Heart right ventricle (tissue), 16 donors: ENCODE data around the gene POGLUT2. TPM values are rescaled to one million over a fixed set of nuclear protein-coding genes. Genes with fewer than 3 reads are reported as not detected.
"Not testable (repeated sequence)": the region's sequence is repeated elsewhere in the genome, so short reads cannot be mapped to it uniquely, and the experiment has no call there.

Experiments
- ATAC-seq, 8 donors: fragments of 200-7000 bp; cut with Tn5 transposase; one replicate each; pipeline ENCODE4 v1.9.1; 2020; ENCODE audit warnings: mild to moderate bottlenecking in 8 of 8, moderate library complexity in 8 of 8, moderate number of reproducible peaks in 1 of 8
- DNase-seq, 2 donors: peaks; one replicate each; pipeline ENCODE4 v3.0.0-alpha.2; 2020
- H3K27ac ChIP-seq, 10 donors: fragments of 200-600 bp; sonication (generic) in 2 of 10; one replicate each; pipeline versions ENCODE4 v1.5.0 to v1.8.0; 2020 to 2022; ENCODE audit warnings: mild to moderate bottlenecking in 3 of 10
- H3K27me3 ChIP-seq, 7 donors: fragments of 200-600 bp; one replicate each; pipeline ENCODE4 v1.8.0; 2021 to 2022; ENCODE audit warnings: mild to moderate bottlenecking in 2 of 7
- H3K36me3 ChIP-seq, 9 donors: fragments of 200-600 bp; sonication (generic) in 1 of 9; one replicate each; pipeline versions ENCODE4 v1.5.0 to v1.8.0; 2020 to 2022; ENCODE audit warnings: mild to moderate bottlenecking in 2 of 9
- H3K4me1 ChIP-seq, 9 donors: fragments of 200-600 bp; sonication (generic) in 1 of 9; one replicate each; pipeline versions ENCODE4 v1.5.0 to v1.8.0; 2020 to 2022; ENCODE audit warnings: mild to moderate bottlenecking in 4 of 9
- H3K4me3 ChIP-seq, 10 donors: fragments of 200-600 bp; sonication (generic) in 2 of 10; one replicate each; pipeline versions ENCODE4 v1.5.0 to v1.8.0; 2020 to 2022; ENCODE audit warnings: mild to moderate bottlenecking in 7 of 10, moderate library complexity in 2 of 10
- H3K9me3 ChIP-seq, 11 donors: fragments of 200-600 bp in 10 of 11; sonication (generic) in 2 of 11; one replicate each; pipeline versions ENCODE4 v1.5.0 to v1.8.0; 2013 to 2022; ENCODE audit warnings: mild to moderate bottlenecking in 2 of 11, control low read depth in 1 of 11, moderate library complexity in 1 of 11
- WGBS, 2 donors: extraction: QIAGEN DNeasy Blood & Tissue Kit; methylation state at CpG; one replicate each; pipeline ENCODE4 v1.1.7; 2013; ENCODE audit warnings: inconsistent platforms in 1 of 2; 5-methylcytosine and 5-hydroxymethylcytosine counted together
- intact Hi-C, 10 donors: fragments of 100-400 bp; cut with DNase I; formaldehyde crosslinking; loops; one replicate each; pipeline versions ENCODE4 v1.11.1 to v1.14.2; 2022
- polyA plus RNA-seq, 2 donors: library from polyadenylated mRNA; stranded (reverse); fragments of 200-250 nt; gene quantifications; one replicate each; pipeline ENCODE4 v1.2.3, GENCODE V29; 2013
- total RNA-seq, 10 donors: library from RNA; stranded (reverse); fragmentation: NEBNext Ultra II Directional in 3 of 10; extraction: Animal tissue kit (Norgen Biotek cat#: 25700) in 3 of 10; gene quantifications; one replicate each; pipeline versions ENCODE4 v1.2.1 to v1.2.4, GENCODE V29; 2021 to 2023
- TF ChIP-seq, protein P1 (sequence below), 9 donors: fragments of 200-600 bp; sonication (generic) in 2 of 9; IDR thresholded peaks; one replicate each; pipeline versions ENCODE4 v1.5.0 to v1.8.0; 2021 to 2022; ENCODE audit warnings: antibody characterized with exemption in 9 of 9, mild to moderate bottlenecking in 5 of 9, moderate library complexity in 1 of 9
- donor health status: Arrhythmogenic right ventricular cardiomyopathy.
- donor health status: ischemic (EF 13 %, LVEDD 7.1; RV severe dilation, severe dysfunction).
- donor health status: healthy with polysubstance abuse.
- donor health status: DM: no; HTN: yes; CAD: no.
- donor health status: DM: no; HTN: no; CAD: no.
- donor health status: ischemic (EF 25% LVEDD 6.9; RV normal size, moderate dysfunction).
- donor health status: ischemic (EF 25% LVEDD 5.7; RV mildly dilated, moderate dysfunction).
- donor health status: healthy.
- donor health status: DM: yes; HTN: yes; CAD: no.
- donor health status: Ischemic cardiomyopathy.
- donor health status: ischemic (EF 35%, LVEDD 5.7; RV mildly dilated, moderate dysfunction).
- donor health status: nonischemic (EF 11% LVEDD 7.7; RV severe dilation, severe dysfunction).
- donor health status: DM: yes; HTN: yes; CAD: no.
- donor health status: PGD.
- donor health status: ischemic (EF 29% LVEDD 5.4; RV normal size, mild dysfunction).
- donor health status: nonischemic (EF 23%, LVEDD 6.1; RV moderate dilation, normal function).

POGLUT2 gene
- total and polyA plus RNA-seq, 12 donors = 1.9 to 5.4 (median 2.8) TPM

GRCh38 chr13:102781591-102781990, 17.2 kb downstream of the POGLUT2 start:
- TF ChIP-seq, protein P1, sequence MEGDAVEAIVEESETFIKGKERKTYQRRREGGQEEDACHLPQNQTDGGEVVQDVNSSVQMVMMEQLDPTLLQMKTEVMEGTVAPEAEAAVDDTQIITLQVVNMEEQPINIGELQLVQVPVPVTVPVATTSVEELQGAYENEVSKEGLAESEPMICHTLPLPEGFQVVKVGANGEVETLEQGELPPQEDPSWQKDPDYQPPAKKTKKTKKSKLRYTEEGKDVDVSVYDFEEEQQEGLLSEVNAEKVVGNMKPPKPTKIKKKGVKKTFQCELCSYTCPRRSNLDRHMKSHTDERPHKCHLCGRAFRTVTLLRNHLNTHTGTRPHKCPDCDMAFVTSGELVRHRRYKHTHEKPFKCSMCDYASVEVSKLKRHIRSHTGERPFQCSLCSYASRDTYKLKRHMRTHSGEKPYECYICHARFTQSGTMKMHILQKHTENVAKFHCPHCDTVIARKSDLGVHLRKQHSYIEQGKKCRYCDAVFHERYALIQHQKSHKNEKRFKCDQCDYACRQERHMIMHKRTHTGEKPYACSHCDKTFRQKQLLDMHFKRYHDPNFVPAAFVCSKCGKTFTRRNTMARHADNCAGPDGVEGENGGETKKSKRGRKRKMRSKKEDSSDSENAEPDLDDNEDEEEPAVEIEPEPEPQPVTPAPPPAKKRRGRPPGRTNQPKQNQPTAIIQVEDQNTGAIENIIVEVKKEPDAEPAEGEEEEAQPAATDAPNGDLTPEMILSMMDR (IDR thresholded peaks at IDR 0.05) = no peak
- WGBS, 2 donors = 90 to 100% methylated on average over 1 of the region's 1 CpG
- intact Hi-C loops = no loop called here
- Histone ChIP-seq H3K4me3 (no peak overlapping the region), H3K4me1 (peaks cover 0 to 14% (median 3%) of the 10 kb centered on the region in 9 donors), H3K27ac (no peak overlapping the region), H3K9me3 (no peaks in the 10 kb centered on the region), H3K36me3 (peaks cover 0 to 21% (median 0%) of the 10 kb centered on the region in 9 donors), H3K27me3 (no peaks in the 10 kb centered on the region)
- DNase-seq (no peak), ATAC-seq (no peak)

DNA sequence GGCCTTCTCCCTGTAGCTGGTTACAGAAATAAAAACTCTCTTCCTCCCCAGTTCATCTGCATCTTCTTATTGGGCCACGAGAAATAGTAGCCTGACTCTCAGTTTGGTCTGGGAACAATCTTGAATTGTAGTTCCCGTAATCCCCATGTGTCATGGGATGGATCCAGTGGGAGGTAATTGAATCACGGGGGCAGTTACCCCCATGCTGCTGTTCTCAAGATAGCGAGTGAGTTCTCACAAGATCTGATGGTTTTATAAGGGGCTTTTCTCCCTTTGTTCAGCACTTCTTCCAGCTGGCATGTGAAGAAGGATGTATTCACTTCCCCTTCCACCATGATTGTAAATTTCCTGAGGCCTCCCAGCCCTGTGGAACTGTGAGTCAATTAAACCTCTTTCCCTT, 18.1 kb downstream of the POGLUT2 start:
- Histone ChIP-seq H3K36me3 (peaks cover 0 to 12% (median 0%) of the 10 kb centered on the region in 9 donors), H3K4me1 (peaks cover 0 to 14% (median 3%) of the 10 kb centered on the region in 9 donors)
- H3K9me3 ChIP-seq, intact Hi-C loops, DNase-seq, ATAC-seq, H3K4me3 ChIP-seq, H3K27me3 ChIP-seq, H3K27ac ChIP-seq: not testable (repeated sequence)
- 85 to 93% methylated on average over 4 of the region's 4 CpGs for WGBS, 2 donors

GRCh38 chr13:102779436-102780159, 19.2 kb downstream of the POGLUT2 start:
- TF ChIP-seq, protein P1 (IDR thresholded peaks at IDR 0.05) = no peak
- no peak for DNase-seq
- Histone ChIP-seq H3K9me3 (no peaks in the 10 kb centered on the region), H3K4me1 (peaks cover 0 to 6% (median 0%) of the 10 kb centered on the region in 9 donors), H3K27ac (no peak overlapping the region), H3K27me3 (no peaks in the 10 kb centered on the region), H3K36me3 (peaks cover 0 to 4% (median 0%) of the 10 kb centered on the region in 9 donors), H3K4me3 (no peak overlapping the region)
- ATAC-seq = no peak
- intact Hi-C loops = loop anchor here in 2 of 10 donors (10.0 kb wide), 1 partner anchor 185 kb away; the partner anchor contains the start of gene TPP2 (in 2 of the 2)
- WGBS, 2 donors = 63 to 68% methylated on average over 5 of the region's 5 CpGs

- no peaks in the 10 kb centered on the region for H3K9me3 ChIP-seq
- H3K27ac ChIP-seq = no peak overlapping the region
- intact Hi-C loops = loop anchor here in 2 of 10 donors (10.0 kb wide), 1 partner anchor 183 kb away; the partner anchor contains the start of gene TPP2 (in 2 of the 2)
- DNase-seq (no peak), ATAC-seq (no peak)
- TF ChIP-seq, protein P1 (IDR thresholded peaks at IDR 0.05) = no peak
- H3K27me3 ChIP-seq = no peaks in the 10 kb centered on the region
- no peaks in the 10 kb centered on the region for H3K36me3 ChIP-seq
- WGBS, 2 donors = 80 to 90% methylated on average over 3 of the region's 3 CpGs
- no peak overlapping the region for H3K4me3 ChIP-seq
- peaks cover 0 to 11% (median 6%) of the 10 kb centered on the region in 9 donors for H3K4me1 ChIP-seq
Observed at GRCh38 chr13:102777736-102778135, 21.0 kb downstream of the POGLUT2 start.

- no peak overlapping the region for H3K27ac ChIP-seq
- H3K27me3 ChIP-seq = no peaks in the 10 kb centered on the region
- H3K36me3 ChIP-seq = no peaks in the 10 kb centered on the region
- TF ChIP-seq, protein P1 (IDR thresholded peaks at IDR 0.05) = no peak
- WGBS, 2 donors = 89 to 90% methylated on average over 2 of the region's 2 CpGs
- H3K9me3 ChIP-seq = no peaks in the 10 kb centered on the region
- no peak overlapping the region for H3K4me3 ChIP-seq
- intact Hi-C loops = loop anchor here in 2 of 10 donors (10.0 kb wide), 1 partner anchor 181 kb away; the partner anchor contains the start of gene TPP2 (in 2 of the 2)
- DNase-seq = no peak
- H3K4me1 ChIP-seq = peaks cover 0 to 25% (median 12%) of the 10 kb centered on the region in 9 donors
- no peak for ATAC-seq
Observed at GRCh38 chr13:102776271-102776670, 22.5 kb downstream of the POGLUT2 start.
